ENCODE measurements around the gene ZFAND2A. TPM values are rescaled to one million over a fixed set of nuclear protein-coding genes. Genes with fewer than 3 reads are reported as not detected.

The ZFAND2A gene
- total RNA-seq, 1 experiment from 2014 or later: 20.5 TPM

GRCh38 chr7:1109581-1110310 is 50.2 kb downstream of the ZFAND2A start:
- no peak for DNase-seq (ENCODE audit: low read depth)

GRCh38 chr7:1108264-1108920 is 51.6 kb downstream of the ZFAND2A start:
- no peak for DNase-seq (ENCODE audit: low read depth)

- no peak for DNase-seq (ENCODE audit: low read depth)
Measured at GRCh38 chr7:1106793-1107421, 53.1 kb downstream of the ZFAND2A start.

- no peak for DNase-seq (ENCODE audit: low read depth)
Measured at GRCh38 chr7:1106063-1106792, 53.8 kb downstream of the ZFAND2A start.

GRCh38 chr7:1105189-1105588 is 54.8 kb downstream of the ZFAND2A start:
- DNase-seq (ENCODE audit: low read depth): no peak

- no peak for DNase-seq (ENCODE audit: low read depth)
Measured at GRCh38 chr7:1104516-1105179, 55.3 kb downstream of the ZFAND2A start.

- no peak for DNase-seq (ENCODE audit: low read depth)
Measured at GRCh38 chr7:1103789-1104515, 56.0 kb downstream of the ZFAND2A start.

- no peak for DNase-seq (ENCODE audit: low read depth)
Measured at GRCh38 chr7:1103009-1103788, 56.8 kb downstream of the ZFAND2A start.

Other genes with a start within 250 kb of the ZFAND2A start
- gene ADAP1, start 205.5 kb downstream of the ZFAND2A start, total RNA-seq (2014; rRNA removed): 0.19 and 0.57 TPM in 2 replicates
- gene COX19, start 184.6 kb downstream of the ZFAND2A start, total RNA-seq (2014; rRNA removed): 6.5 TPM in 2 replicates
- 0.06 TPM in 1 of 2 replicates, not detected in the other for gene CYP2W1, start 177.0 kb downstream of the ZFAND2A start, total RNA-seq (2014; rRNA removed)
- gene GPR146, start 115.7 kb downstream of the ZFAND2A start, total RNA-seq (2014; rRNA removed): 4.2 and 4.6 TPM in 2 replicates
- 0.32 and 0.63 TPM in 2 replicates for gene GPER1, start 72.1 kb downstream of the ZFAND2A start, total RNA-seq (2014; rRNA removed)
- gene UNCX, start 72.7 kb upstream of the ZFAND2A start, total RNA-seq (2014; rRNA removed): not detected in 2 replicates

All from LHCN-M2 (cell line).